Measurements from ENCODE around the gene GAL3ST3. TPM values are rescaled to one million over a fixed set of nuclear protein-coding genes. Genes with fewer than 3 reads are reported as not detected.
"Not testable (repeated sequence)": the region's sequence is repeated elsewhere in the genome, so short reads cannot be mapped to it uniquely, and the experiment has no call there.

Gene GAL3ST3
- total RNA-seq, 2 donors from 2014 or later, result 7.8 to 9.8 TPM

- ATAC-seq, result no peak
- DNase-seq, result no peak
- intact Hi-C loops (cut with DNase I), result no loop called here
Observed at GRCh38 chr11:66020212-66020611, 28.7 kb downstream of the GAL3ST3 start.

- ATAC-seq (no peak), DNase-seq (no peak)
- intact Hi-C loops (cut with DNase I), result no loop called here
Observed at GRCh38 chr11:66017321-66017720, 31.6 kb downstream of the GAL3ST3 start.

- intact Hi-C loops (cut with DNase I), result no loop called here
- DNase-seq (no peak), ATAC-seq (no peak)
Observed at GRCh38 chr11:66016793-66017177, 32.2 kb downstream of the GAL3ST3 start.

- DNase-seq (no peak), ATAC-seq (peak in 1 of 2 donors; percentile 30)
- intact Hi-C loops (cut with DNase I), result no loop called here
Observed at GRCh38 chr11:66015936-66016792, 32.8 kb downstream of the GAL3ST3 start.

GRCh38 chr11:66015454-66015881 lies 33.5 kb downstream of the GAL3ST3 start:
- DNase-seq, result peak; percentile 39

GRCh38 chr11:66014804-66015453 lies 34.0 kb downstream of the GAL3ST3 start:
- DNase-seq (no peak), ATAC-seq (peak in 1 of 2 donors; percentile 16)

More at GRCh38 chr11:66015454-66015881, 33.5 kb downstream of the GAL3ST3 start:
- intact Hi-C loops (cut with DNase I), result no loop called here
- ATAC-seq, result peak; percentile 75 to 87

GRCh38 chr11:66013762-66014100 lies 35.2 kb downstream of the GAL3ST3 start:
- no peak for DNase-seq
- no peak for ATAC-seq

More at GRCh38 chr11:66014804-66015453, 34.0 kb downstream of the GAL3ST3 start:
- intact Hi-C loops (cut with DNase I), result no loop called here

GRCh38 chr11:66012946-66013761 lies 35.8 kb downstream of the GAL3ST3 start:
- ATAC-seq, result no peak

More at GRCh38 chr11:66013762-66014100, 35.2 kb downstream of the GAL3ST3 start:
- intact Hi-C loops (cut with DNase I), result no loop called here

GRCh38 chr11:66012371-66012945 lies 36.5 kb downstream of the GAL3ST3 start:
- intact Hi-C loops (cut with DNase I), result no loop called here
- DNase-seq, result no peak
- no peak for ATAC-seq

More at GRCh38 chr11:66012946-66013761, 35.8 kb downstream of the GAL3ST3 start:
- intact Hi-C loops (cut with DNase I), result no loop called here
- no peak for DNase-seq

GRCh38 chr11:66011785-66012303 lies 37.1 kb downstream of the GAL3ST3 start, which contains the start of gene CST6:
Gene CST6 (plus strand): TSS chr11:66012008. CDS start chr11:66012045, 37 bp downstream.
- no peak for DNase-seq
- intact Hi-C loops (cut with DNase I), result no loop called here
- no peak for ATAC-seq

- peak in 1 of 2 donors; percentile 34 for ATAC-seq
- intact Hi-C loops (cut with DNase I), result no loop called here
- DNase-seq, result no peak
Observed at GRCh38 chr11:66011239-66011784, 37.6 kb downstream of the GAL3ST3 start.

- ATAC-seq; DNase-seq; intact Hi-C loops (cut with DNase I): not testable (repeated sequence)
Observed at GRCh38 chr11:66010036-66010435, 38.9 kb downstream of the GAL3ST3 start.

- DNase-seq, result no peak
- intact Hi-C loops (cut with DNase I), result no loop called here
- no peak for ATAC-seq
Observed at GRCh38 chr11:66008468-66009101, 40.4 kb downstream of the GAL3ST3 start.

GRCh38 chr11:66008095-66008467 lies 40.9 kb downstream of the GAL3ST3 start:
- ATAC-seq, result no peak
- intact Hi-C loops (cut with DNase I), result no loop called here
- no peak for DNase-seq

GRCh38 chr11:66007201-66007634 lies 41.7 kb downstream of the GAL3ST3 start:
- ATAC-seq (peak in 1 of 2 donors; percentile 33), DNase-seq (no peak)
- intact Hi-C loops (cut with DNase I), result no loop called here

- no peak for DNase-seq
- intact Hi-C loops (cut with DNase I), result no loop called here
- ATAC-seq, result no peak
Observed at GRCh38 chr11:66006891-66007176, 42.1 kb downstream of the GAL3ST3 start.

- intact Hi-C loops (cut with DNase I), result no loop called here
- ATAC-seq, result no peak
- peak; percentile 2 for DNase-seq
Observed at GRCh38 chr11:66006134-66006890, 42.6 kb downstream of the GAL3ST3 start.

- DNase-seq (no peak), ATAC-seq (no peak)
- intact Hi-C loops (cut with DNase I), result no loop called here
Observed at GRCh38 chr11:66004186-66004585, 44.8 kb downstream of the GAL3ST3 start.
